ENCODE results near the gene RPS6KL1. TPM values are rescaled to one million over a fixed set of nuclear protein-coding genes. Genes with fewer than 3 reads are reported as not detected.

RPS6KL1 gene
- total RNA-seq, 1 donor from 2014 or later = 6.1 TPM

GRCh38 chr14:74947353-74948227 is 24.5 kb upstream of the RPS6KL1 start:
- Histone ChIP-seq H3K4me3 (ENCODE audit: low read depth, low read length) (no peak overlapping the region), H3K36me3 (ENCODE audit: control insufficient read depth, insufficient read depth, low read length) (peaks cover 25% of the 10 kb centered on the region), H3K27me3 (ENCODE audit: control insufficient read depth, insufficient read depth, low read length) (no peaks in the 10 kb centered on the region)
- no peak for TF ChIP-seq CTCF (IDR thresholded peaks at IDR 0.05; ENCODE audit: insufficient read depth, low read length, severe bottlenecking)
- no peak for FAIRE-seq
- no peak for DNase-seq (ENCODE audit: low read depth)

GRCh38 chr14:74946659-74947281 is 23.7 kb upstream of the RPS6KL1 start:
- TF ChIP-seq CTCF (IDR thresholded peaks at IDR 0.05; ENCODE audit: insufficient read depth, low read length, severe bottlenecking) = no peak
- DNase-seq (ENCODE audit: low read depth) (peak; percentile 71), FAIRE-seq (no peak)
- Histone ChIP-seq H3K4me3 (ENCODE audit: low read depth, low read length) (no peak overlapping the region), H3K36me3 (ENCODE audit: control insufficient read depth, insufficient read depth, low read length) (peaks cover 28% of the 10 kb centered on the region), H3K27me3 (ENCODE audit: control insufficient read depth, insufficient read depth, low read length) (no peaks in the 10 kb centered on the region)

- DNase-seq (ENCODE audit: low read depth) = peak; percentile 50
- Histone ChIP-seq H3K4me3 (ENCODE audit: low read depth, low read length) (no peak overlapping the region), H3K36me3 (ENCODE audit: control insufficient read depth, insufficient read depth, low read length) (peaks cover 30% of the 10 kb centered on the region), H3K27me3 (ENCODE audit: control insufficient read depth, insufficient read depth, low read length) (no peaks in the 10 kb centered on the region)
- TF ChIP-seq CTCF (IDR thresholded peaks at IDR 0.05; ENCODE audit: insufficient read depth, low read length, severe bottlenecking) = peak; percentile 94
- FAIRE-seq = no peak
These were observed 23.0 kb upstream of the RPS6KL1 start for GRCh38 chr14:74945852-74946658.

- Histone ChIP-seq H3K27me3 (ENCODE audit: control insufficient read depth, insufficient read depth, low read length) (no peaks in the 10 kb centered on the region), H3K36me3 (ENCODE audit: control insufficient read depth, insufficient read depth, low read length) (peaks cover 26% of the 10 kb centered on the region), H3K4me3 (ENCODE audit: low read depth, low read length) (no peak overlapping the region)
- FAIRE-seq (no peak), DNase-seq (ENCODE audit: low read depth) (no peak)
- TF ChIP-seq CTCF (IDR thresholded peaks at IDR 0.05; ENCODE audit: insufficient read depth, low read length, severe bottlenecking) = peak; percentile 63
These were observed 22.3 kb upstream of the RPS6KL1 start for GRCh38 chr14:74945261-74945851.

GRCh38 chr14:74942608-74943007 is 19.5 kb upstream of the RPS6KL1 start:
- Histone ChIP-seq H3K36me3 (ENCODE audit: control insufficient read depth, insufficient read depth, low read length) (peaks cover 14% of the 10 kb centered on the region), H3K4me3 (ENCODE audit: low read depth, low read length) (no peak overlapping the region), H3K27me3 (ENCODE audit: control insufficient read depth, insufficient read depth, low read length) (no peaks in the 10 kb centered on the region)
- TF ChIP-seq CTCF (IDR thresholded peaks at IDR 0.05; ENCODE audit: insufficient read depth, low read length, severe bottlenecking) = no peak
- FAIRE-seq (no peak), DNase-seq (ENCODE audit: low read depth) (no peak)
